OCI-LY1 (cell line): Measurements from ENCODE around the gene DOCK6.

Source experiments
- CTCF ChIP-seq: fragments of 200-600 bp; sonication (generic), shearing (Covaris generic); IDR thresholded peaks from 2 replicates; pipeline ENCODE4 v1.5.1; 2017; ENCODE audit warnings: mild to moderate bottlenecking, antibody characterized with exemption, low read length, moderate library complexity, mixed read lengths
- EZH2 ChIP-seq: fragments of 200-600 bp; sonication (generic), shearing (Covaris generic); IDR thresholded peaks from 2 replicates; pipeline ENCODE4 v1.8.0; 2017; ENCODE audit warnings: borderline replicate concordance, mixed run types, mild to moderate bottlenecking, antibody characterized with exemption, low read length, moderate library complexity, mixed read lengths

- TF ChIP-seq CTCF (no peak), EZH2 (no peak)
Measured at GRCh38 chr19:11201791-11202190, 60.5 kb downstream of the DOCK6 start.
